HUES64 (cell line): ENCODE measurements around the gene LDB3.
A peak's percentile ranks its signal among the peaks of the same experiment; 100 is the strongest.

Experiments
- H3K27ac ChIP-seq: 2 replicates; pipeline ENCODE4 v1.7.0; 2013; ENCODE audit warnings: low read depth, low read length, inconsistent platforms
- H3K27me3 ChIP-seq: 2 replicates; pipeline ENCODE4 v1.6.1; 2013; ENCODE audit warnings: mild to moderate bottlenecking, low read length; ENCODE audit not compliant: insufficient read depth
- H3K36me3 ChIP-seq: 2 replicates; pipeline ENCODE4 v1.6.1; 2013; ENCODE audit warnings: mild to moderate bottlenecking, low read length; ENCODE audit not compliant: insufficient read depth
- H3K4me1 ChIP-seq: 2 replicates; pipeline ENCODE4 v1.6.1; 2013; ENCODE audit warnings: mild to moderate bottlenecking, low read length, moderate library complexity; ENCODE audit not compliant: insufficient read depth
- H3K4me3 ChIP-seq: 2 replicates; pipeline ENCODE4 v1.5.1; 2013; ENCODE audit warnings: mild to moderate bottlenecking, low read length, moderate library complexity
- H3K9ac ChIP-seq: 2 replicates; pipeline ENCODE4 v1.6.1; 2013; ENCODE audit warnings: mild to moderate bottlenecking, low read depth, low read length
- H3K9me3 ChIP-seq: 2 replicates; pipeline ENCODE4 v1.6.1; 2013; ENCODE audit warnings: low read depth, low read length; ENCODE audit not compliant: insufficient read depth
- WGBS: fragments of 150-250, 120-280 bp; methylation state at CpG from one replicate; pipeline ENCODE4 v1.1.7; 2013; ENCODE audit warnings: missing lambda C conversion rate; 5-methylcytosine and 5-hydroxymethylcytosine counted together

LDB3 gene

DNA sequence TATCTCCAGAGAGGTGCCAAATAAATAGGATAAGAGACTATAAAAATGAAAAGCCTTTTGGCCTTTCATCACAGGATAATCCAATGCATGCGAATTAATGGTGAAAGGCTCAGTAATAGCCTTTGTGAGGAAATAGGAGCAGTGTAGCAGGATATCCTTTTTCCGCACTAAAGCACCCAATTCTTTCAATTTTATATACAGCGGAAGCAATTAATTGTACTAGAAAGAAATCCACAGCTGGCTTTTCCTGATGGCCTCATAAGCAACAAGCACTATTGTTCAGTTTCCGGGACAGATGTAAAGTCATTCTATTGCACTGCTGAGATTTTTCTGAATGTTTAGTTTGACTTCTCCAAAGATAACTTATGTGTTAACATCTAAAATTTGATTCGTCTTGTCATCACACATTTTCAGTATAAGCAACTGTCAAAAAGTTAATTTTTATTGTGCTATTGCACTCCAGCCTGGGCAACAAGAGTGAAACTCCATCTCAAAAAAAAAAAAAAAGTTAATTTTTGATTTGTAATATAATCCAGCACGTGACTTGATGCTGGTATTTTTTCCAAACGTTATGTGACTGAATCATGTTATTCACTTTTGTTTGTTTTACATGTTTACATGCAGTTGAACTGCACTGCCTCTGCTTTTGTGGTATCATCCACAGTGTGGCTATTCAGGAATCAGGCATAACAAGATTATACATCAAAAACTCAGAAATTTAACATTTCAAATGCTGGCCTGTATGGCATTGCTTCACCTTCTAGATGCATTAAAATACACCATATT, 79.7 kb downstream of the LDB3 start:
- Histone ChIP-seq H3K36me3 (no peaks in the 10 kb centered on the region), H3K27ac (no peak overlapping the region), H3K9me3 (no peaks in the 10 kb centered on the region), H3K9ac (no peak overlapping the region), H3K4me1 (0 out of 2 replicates have a peak, but pooled peaks cover 3% of the 10 kb centered on the region), H3K4me3 (no peak overlapping the region), H3K27me3 (no peaks in the 10 kb centered on the region)
- WGBS: 84% methylated on average over 7 of the region's 7 CpGs

- no peaks in the 10 kb centered on the region for H3K27me3 ChIP-seq
- WGBS: 94% methylated on average over 9 of the region's 9 CpGs
- no peaks in the 10 kb centered on the region for H3K9me3 ChIP-seq
- H3K36me3 ChIP-seq: no peaks in the 10 kb centered on the region
- H3K9ac ChIP-seq: no peak overlapping the region
- no peak overlapping the region for H3K4me3 ChIP-seq
- H3K27ac ChIP-seq: no peak overlapping the region
- H3K4me1 ChIP-seq: 0 out of 2 replicates have a peak, but pooled peaks cover 10% of the 10 kb centered on the region
Measured at GRCh38 chr10:86749854-86750253, 81.5 kb downstream of the LDB3 start.

- H3K4me1 ChIP-seq: 0 out of 2 replicates have a peak, but pooled peaks cover 16% of the 10 kb centered on the region
- 82% methylated on average over 17 of the region's 17 CpGs for WGBS
Measured at GRCh38 chr10:86751477-86751876, 83.2 kb downstream of the LDB3 start.

DNA sequence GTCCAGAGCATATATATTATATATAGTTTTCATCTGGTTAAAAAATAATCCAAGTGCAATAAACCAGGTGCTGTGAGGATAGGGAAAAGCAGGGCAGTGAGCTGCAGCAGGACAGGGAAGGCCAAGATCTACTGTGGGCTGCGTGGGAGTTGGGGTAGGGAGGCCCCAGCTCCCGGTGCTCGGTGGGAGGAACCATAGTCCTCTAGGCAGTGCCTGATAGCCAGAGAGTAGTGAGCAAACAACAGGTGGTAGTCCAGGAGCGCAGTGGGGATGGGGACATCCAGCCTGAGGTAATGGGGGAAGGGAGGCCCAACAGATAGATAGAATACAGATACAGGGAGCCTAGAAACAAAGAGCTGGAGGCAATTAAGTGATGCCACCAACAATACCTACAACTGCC, 84.0 kb downstream of the LDB3 start:
- Histone ChIP-seq H3K36me3 (no peaks in the 10 kb centered on the region), H3K9me3 (no peaks in the 10 kb centered on the region), H3K4me3 (no peak overlapping the region), H3K9ac (no peak overlapping the region), H3K27ac (no peak overlapping the region), H3K27me3 (no peaks in the 10 kb centered on the region), H3K4me1 (0 out of 2 replicates have a peak, but pooled peaks cover 16% of the 10 kb centered on the region)
- 73% methylated on average over 4 of the region's 4 CpGs for WGBS

More at GRCh38 chr10:86751477-86751876, 83.2 kb downstream of the LDB3 start:
- no peaks in the 10 kb centered on the region for H3K9me3 ChIP-seq
- no peak overlapping the region for H3K27ac ChIP-seq
- H3K27me3 ChIP-seq: no peaks in the 10 kb centered on the region
- H3K4me3 ChIP-seq: no peak overlapping the region
- H3K9ac ChIP-seq: no peak overlapping the region
- H3K36me3 ChIP-seq: no peaks in the 10 kb centered on the region

GRCh38 chr10:86753051-86753450, 84.7 kb downstream of the LDB3 start:
- Histone ChIP-seq H3K4me1 (0 out of 2 replicates have a peak, but pooled peaks cover 16% of the 10 kb centered on the region), H3K27ac (no peak overlapping the region), H3K9ac (no peak overlapping the region), H3K36me3 (no peaks in the 10 kb centered on the region), H3K27me3 (no peaks in the 10 kb centered on the region), H3K4me3 (no peak overlapping the region), H3K9me3 (no peaks in the 10 kb centered on the region)
- WGBS: 88% methylated on average over 2 of the region's 2 CpGs

DNA sequence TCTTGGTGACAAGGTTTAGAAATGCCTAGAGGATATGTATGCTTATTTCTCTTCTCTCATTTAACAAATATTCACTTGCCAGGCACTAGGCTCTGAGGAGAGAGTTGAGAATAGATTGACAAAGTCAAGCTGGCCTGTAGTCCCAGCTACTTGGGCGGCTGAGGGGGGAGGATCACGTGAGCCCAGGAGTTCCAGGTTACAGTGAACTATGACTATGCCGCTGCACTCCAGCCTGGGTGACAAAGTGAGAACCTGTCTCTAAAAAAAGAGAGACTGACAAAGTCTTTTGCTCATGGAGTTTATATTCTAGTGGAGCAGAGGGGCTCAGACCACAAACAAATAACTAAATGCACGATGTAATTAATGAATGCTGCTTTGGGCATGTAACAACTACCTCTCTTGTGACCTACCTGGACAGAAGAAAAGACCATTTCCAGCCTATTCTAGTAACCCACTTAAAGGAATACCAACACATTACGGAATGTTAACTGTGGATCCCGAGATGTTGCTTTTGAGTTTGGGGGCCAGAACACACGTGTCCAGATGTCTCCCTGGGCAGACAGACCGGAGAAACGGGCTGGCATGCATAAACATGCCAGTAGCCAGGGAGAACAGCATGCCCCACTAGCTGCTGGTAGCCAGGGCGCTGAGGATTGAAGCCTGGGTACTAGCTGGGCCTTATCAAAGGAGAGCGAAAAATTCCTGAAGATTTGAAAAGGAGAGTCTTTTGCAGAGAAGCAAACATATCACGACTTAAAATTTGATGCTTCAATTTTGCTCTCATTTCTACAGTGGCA, 85.5 kb downstream of the LDB3 start:
- Histone ChIP-seq H3K9me3 (no peaks in the 10 kb centered on the region), H3K9ac (no peak overlapping the region), H3K4me3 (no peak overlapping the region), H3K27me3 (no peaks in the 10 kb centered on the region), H3K4me1 (0 out of 2 replicates have a peak, but pooled peaks cover 16% of the 10 kb centered on the region), H3K36me3 (no peaks in the 10 kb centered on the region), H3K27ac (no peak overlapping the region)
- WGBS: 89% methylated on average over 12 of the region's 12 CpGs

DNA sequence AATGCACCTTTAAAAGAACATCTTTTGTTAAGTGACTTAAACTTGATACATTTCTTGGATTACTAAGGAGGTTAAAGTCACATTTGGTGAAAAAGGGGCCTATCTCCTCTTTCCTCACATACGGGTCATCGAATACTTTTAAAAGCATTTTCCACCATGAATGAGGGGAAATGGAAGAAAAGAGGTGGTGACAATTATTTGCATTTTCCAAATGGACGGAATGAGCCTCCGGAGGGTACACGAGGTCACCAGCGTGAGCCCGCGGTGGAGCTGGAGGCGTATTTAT, 87.1 kb downstream of the LDB3 start:
- Histone ChIP-seq H3K4me1 (peaks cover 26% of the 10 kb centered on the region), H3K9me3 (no peaks in the 10 kb centered on the region), H3K36me3 (no peaks in the 10 kb centered on the region), H3K4me3 (peak overlapping the region; percentile 89), H3K27me3 (no peaks in the 10 kb centered on the region), H3K27ac (peak overlapping the region; percentile 98), H3K9ac (peak overlapping the region; percentile 96)
- WGBS: 2% methylated on average over 7 of the region's 9 CpGs

- Histone ChIP-seq H3K9ac (peak overlapping the region; percentile 96), H3K4me3 (peak overlapping the region; percentile 89), H3K9me3 (no peaks in the 10 kb centered on the region), H3K27me3 (no peaks in the 10 kb centered on the region), H3K27ac (peak overlapping the region; percentile 98), H3K4me1 (peaks cover 31% of the 10 kb centered on the region), H3K36me3 (no peaks in the 10 kb centered on the region)
- under 1% methylated on average over 89 of the region's 89 CpGs for WGBS
Measured at GRCh38 chr10:86755740-86756510, 87.6 kb downstream of the LDB3 start.

- WGBS: under 1% methylated on average over 80 of the region's 85 CpGs
- H3K4me3 ChIP-seq: peak within 1 kb of the TSS; percentile 98
- no peaks in the 10 kb centered on the region for H3K36me3 ChIP-seq
- peak within 1 kb of the TSS; percentile 96 for H3K9ac ChIP-seq
- peaks cover 38% of the 10 kb centered on the region for H3K4me1 ChIP-seq
- no peaks in the 10 kb centered on the region for H3K9me3 ChIP-seq
- no peaks in the 10 kb centered on the region for H3K27me3 ChIP-seq
- peak within 1 kb of the TSS; percentile 98 for H3K27ac ChIP-seq
Measured at GRCh38 chr10:86756511-86757112, 88.3 kb downstream of the LDB3 start, which contains the start of gene BMPR1A. BMPR1A (plus strand) TSS chr10:86756619; CDS start chr10:86876019, 119,400 bp downstream.

DNA sequence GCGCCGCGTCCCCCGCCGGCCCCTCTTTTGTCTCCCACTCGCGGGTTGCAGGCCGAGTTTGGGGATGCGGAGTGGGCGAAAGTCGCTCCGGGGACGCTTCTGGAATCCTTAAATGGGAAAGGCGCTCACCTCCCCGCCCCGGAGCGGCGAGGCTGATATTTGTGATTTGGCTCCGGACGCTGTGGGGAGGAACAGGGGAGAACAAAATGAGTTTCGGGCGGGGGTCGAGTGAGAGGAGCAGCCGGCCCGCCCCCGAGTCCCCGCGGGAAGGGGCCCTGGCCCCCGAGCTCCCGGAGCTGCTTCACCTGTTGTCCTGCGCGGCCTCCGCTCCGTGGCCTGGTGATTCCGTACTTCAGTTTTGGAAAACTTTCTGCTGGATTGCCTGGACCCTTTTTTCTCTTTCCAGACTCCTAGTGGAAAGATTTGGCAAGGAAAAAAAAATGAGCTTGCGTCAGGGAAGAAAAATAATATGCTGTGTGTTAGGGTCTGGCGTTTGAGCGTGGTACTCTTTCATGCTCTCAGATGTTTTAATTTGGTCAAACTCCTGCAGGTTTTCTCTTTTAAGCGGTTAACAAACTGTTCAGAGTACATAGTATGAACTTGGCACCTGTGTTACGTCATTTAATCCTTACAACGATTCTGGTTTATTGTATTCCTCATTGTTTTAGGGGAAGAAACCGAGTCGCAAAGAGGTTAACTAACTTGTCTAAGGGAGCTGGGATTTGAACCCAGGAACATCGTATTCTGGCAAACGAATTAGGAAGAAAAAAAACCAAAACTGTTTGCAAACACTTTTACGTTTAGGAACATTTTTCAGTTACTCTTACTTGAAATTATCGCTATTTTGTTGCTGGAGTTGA, 89.0 kb downstream of the LDB3 start:
- Histone ChIP-seq H3K36me3 (no peaks in the 10 kb centered on the region), H3K4me3 (peak overlapping the region; percentile 98), H3K27me3 (no peaks in the 10 kb centered on the region), H3K9me3 (no peaks in the 10 kb centered on the region), H3K27ac (peak overlapping the region; percentile 89), H3K4me1 (peaks cover 44% of the 10 kb centered on the region), H3K9ac (peak overlapping the region; percentile 90)
- WGBS: under 1% methylated on average over 47 of the region's 47 CpGs
